Endometrial microvascular endothelial cells (primary cell): ENCODE data around the gene MCOLN1. TPM values are rescaled to one million over a fixed set of nuclear protein-coding genes. Genes with fewer than 3 reads are reported as not detected.

Experiments used
- in situ Hi-C: cut with HindIII; loops from 2 replicates; pipeline ENCODE4 v1.10.0; 2017; ENCODE audit warnings: low sequenced_read_pairs, low pct_unique_long_range_greater_than_20kb; ENCODE audit errors: inconsistent ontology term
- total RNA-seq: library from RNA; depleted of rRNA; stranded (reverse); fragments of >200 nt; gene quantifications from one replicate; pipeline ENCODE4 v1.2.3, GENCODE V29; 2015; ENCODE audit errors: inconsistent ontology term

Gene MCOLN1
- total RNA-seq, 1 donor from 2014 or later, result 4.6 TPM

DNA sequence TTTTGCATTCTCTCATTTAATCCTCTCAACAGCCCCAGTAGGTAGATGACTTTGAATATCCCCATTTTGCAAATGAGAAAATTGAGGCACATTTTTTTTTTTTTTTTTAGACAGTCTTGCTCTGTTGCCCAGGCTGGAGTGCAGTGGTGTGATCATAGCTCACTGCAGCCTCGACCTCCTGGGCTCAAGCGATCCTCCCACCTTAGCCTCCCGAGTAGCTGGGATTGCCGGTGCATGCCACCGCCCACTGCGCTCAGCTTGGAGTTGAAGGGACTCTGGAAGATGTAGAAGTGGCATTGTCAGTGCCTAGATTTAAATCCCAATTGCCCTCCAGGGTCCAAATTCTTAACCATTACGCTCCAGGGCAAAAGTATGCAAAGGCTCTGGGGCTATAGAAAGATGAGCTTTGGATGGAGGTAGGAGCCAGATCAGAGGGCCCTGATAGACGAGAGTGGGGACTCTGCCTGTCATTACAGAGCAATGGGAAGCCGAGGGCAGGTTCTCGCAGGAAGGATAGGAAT lies 813 bp upstream of the MCOLN1 start:
- in situ Hi-C loops, result no loop called here

GRCh38 chr19:7522923-7523667 lies 671 bp downstream of the MCOLN1 start:
- in situ Hi-C loops, result no loop called here

DNA sequence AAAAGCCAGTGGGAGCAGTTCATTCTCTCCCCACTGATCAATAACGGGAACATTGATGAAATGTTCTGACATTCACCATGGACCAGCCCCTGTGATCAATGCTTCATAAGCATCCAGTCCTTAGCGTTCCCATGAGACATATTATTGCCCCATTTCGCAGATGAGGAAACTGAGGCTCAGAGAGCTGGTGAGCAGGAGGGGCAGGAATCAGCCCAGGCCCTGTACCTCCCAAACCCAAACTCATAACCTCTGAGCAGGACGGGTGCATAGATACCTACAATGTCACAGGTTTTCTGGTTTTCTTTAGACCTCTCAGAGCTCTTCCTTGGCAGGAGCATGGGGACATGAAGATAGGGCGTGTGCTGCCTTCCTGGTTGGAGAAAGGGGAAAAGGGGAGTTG lies 2.1 kb downstream of the MCOLN1 start:
- in situ Hi-C loops, result no loop called here

GRCh38 chr19:7524992-7525739 lies 2.7 kb downstream of the MCOLN1 start:
- in situ Hi-C loops, result no loop called here

GRCh38 chr19:7526059-7526929 lies 3.9 kb downstream of the MCOLN1 start:
- in situ Hi-C loops, result no loop called here

DNA sequence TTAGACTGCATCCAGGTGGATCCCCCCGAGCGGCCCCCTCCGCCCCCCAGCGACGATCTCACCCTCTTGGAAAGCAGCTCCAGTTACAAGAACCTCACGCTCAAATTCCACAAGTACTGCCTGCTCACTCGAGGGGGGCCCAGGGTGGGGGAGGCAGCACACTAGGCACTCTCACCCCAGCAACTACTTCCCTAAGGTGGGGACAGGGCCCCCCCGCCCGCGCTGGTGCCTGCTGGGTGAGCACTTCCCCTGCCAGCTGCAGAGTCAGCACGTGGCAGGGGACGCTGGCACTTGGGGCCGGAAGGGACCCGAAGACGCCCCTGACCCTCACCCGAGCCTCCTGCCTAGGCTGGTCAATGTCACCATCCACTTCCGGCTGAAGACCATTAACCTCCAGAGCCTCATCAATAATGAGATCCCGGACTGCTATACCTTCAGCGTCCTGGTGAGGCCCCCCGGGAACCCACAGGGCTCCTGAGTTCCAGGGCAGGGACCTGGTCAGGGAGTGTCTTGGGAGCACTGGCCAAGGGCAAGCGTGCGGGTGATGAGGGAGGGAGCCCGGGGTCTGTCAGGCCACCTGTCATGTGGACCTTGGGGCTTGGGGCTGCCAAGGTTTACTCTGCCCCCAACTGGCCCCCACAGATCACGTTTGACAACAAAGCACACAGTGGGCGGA lies 5.2 kb downstream of the MCOLN1 start:
- in situ Hi-C loops, result no loop called here

GRCh38 chr19:7528192-7528519 lies 5.7 kb downstream of the MCOLN1 start:
- in situ Hi-C loops, result no loop called here

DNA sequence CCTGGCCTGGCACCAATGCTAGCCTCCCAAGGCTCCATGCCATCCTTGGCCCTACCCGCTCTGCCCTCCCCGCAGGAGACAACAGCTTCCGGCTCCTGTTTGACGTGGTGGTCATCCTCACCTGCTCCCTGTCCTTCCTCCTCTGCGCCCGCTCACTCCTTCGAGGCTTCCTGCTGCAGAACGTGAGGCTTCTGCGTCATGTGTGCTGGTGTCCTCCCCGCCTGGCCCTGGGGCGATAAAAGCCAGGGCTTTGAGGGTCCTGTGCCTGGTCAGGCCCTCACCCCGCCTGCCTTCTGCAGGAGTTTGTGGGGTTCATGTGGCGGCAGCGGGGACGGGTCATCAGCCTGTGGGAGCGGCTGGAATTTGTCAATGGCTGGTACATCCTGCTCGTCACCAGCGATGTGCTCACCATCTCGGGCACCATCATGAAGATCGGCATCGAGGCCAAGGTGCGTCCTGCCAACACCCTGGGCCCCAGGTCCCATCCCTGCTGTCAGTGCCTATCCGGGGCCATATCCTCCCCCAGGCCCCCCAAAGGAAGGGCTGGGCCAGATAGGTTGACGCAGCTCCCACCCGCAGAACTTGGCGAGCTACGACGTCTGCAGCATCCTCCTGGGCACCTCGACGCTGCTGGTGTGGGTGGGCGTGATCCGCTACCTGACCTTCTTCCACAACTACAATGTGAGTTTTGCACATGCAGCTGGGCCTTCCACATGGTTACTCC lies 6.3 kb downstream of the MCOLN1 start:
- in situ Hi-C loops, result no loop called here

- in situ Hi-C loops, result no loop called here
Measured at GRCh38 chr19:7529246-7529600, 6.8 kb downstream of the MCOLN1 start.

- in situ Hi-C loops, result no loop called here
Measured at GRCh38 chr19:7529610-7530490, 7.4 kb downstream of the MCOLN1 start.

DNA sequence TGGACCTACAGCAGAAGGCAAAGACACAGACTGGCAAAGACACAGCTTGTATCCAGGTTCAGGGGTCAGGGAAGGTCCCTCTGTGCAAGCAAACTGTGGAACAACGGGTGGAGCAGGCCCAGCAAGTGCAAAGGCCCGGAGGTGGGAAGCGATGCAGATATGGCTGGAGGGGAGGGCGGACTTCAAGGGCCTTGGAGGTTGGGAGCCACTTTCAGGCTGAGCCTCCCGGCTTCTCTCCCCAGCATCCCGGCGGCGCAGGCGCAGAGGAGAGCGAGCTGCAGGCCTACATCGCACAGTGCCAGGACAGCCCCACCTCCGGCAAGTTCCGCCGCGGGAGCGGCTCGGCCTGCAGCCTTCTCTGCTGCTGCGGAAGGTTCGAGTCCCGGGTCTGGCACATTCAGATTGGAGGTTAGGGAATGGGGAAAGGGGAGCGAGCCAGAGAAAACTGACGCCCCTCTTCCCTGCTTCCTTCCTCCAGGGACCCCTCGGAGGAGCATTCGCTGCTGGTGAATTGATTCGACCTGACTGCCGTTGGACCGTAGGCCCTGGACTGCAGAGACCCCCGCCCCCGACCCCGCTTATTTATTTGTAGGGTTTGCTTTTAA lies 11.0 kb downstream of the MCOLN1 start:
- in situ Hi-C loops, result no loop called here

DNA sequence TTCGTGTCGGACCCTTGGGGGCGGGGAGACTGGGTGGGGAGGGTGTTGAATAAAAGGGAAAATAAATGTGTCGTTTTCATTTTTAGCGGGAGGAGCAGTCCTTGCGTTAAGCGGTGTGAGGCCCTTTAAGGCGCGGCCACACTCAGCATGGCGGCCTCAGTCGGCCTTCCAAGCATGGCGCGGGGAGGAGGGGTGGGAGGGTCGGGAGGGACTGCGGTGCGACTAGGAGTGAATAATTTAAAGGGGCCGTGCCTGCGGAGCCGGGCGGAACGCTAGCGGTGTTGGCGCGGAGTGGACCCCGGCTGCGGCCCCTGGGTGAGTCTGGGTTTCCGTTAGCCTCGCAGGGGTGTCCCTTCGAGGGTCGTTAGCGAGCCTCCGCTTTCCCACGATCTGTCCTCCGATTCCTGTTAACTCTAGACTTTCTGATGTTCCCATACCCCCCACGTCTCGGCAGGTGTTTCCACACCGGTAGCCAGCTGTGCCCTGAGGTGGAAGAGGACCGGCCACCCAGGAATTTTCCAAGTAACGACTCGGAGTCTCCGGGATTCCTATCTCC lies 11.6 kb downstream of the MCOLN1 start:
- in situ Hi-C loops, result no loop called here

DNA sequence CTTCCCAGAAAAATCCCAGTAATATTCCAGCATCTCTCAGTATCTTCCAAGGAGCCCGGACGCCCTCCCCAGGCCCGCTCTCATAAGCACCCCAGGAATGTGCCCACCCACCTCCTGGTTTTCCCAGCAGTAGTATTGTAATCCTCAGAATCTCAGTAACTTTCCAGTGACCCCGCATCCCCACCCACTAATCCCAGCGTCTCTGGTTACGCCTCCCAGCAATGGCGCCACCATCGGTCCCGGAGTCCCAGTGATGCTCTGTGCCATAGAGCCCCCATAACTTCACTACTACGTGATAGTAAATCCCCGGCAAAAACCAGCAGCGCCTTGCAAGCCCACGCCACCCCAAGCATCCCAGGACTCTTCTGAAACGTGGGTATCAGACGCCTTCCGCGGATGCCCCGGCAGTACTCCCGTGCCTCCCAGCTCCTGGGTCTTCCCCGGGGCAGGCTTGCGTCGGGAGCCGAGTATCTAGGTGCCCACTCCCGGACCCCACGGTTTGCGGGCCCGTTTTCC lies 12.2 kb downstream of the MCOLN1 start:
- in situ Hi-C loops, result no loop called here

DNA sequence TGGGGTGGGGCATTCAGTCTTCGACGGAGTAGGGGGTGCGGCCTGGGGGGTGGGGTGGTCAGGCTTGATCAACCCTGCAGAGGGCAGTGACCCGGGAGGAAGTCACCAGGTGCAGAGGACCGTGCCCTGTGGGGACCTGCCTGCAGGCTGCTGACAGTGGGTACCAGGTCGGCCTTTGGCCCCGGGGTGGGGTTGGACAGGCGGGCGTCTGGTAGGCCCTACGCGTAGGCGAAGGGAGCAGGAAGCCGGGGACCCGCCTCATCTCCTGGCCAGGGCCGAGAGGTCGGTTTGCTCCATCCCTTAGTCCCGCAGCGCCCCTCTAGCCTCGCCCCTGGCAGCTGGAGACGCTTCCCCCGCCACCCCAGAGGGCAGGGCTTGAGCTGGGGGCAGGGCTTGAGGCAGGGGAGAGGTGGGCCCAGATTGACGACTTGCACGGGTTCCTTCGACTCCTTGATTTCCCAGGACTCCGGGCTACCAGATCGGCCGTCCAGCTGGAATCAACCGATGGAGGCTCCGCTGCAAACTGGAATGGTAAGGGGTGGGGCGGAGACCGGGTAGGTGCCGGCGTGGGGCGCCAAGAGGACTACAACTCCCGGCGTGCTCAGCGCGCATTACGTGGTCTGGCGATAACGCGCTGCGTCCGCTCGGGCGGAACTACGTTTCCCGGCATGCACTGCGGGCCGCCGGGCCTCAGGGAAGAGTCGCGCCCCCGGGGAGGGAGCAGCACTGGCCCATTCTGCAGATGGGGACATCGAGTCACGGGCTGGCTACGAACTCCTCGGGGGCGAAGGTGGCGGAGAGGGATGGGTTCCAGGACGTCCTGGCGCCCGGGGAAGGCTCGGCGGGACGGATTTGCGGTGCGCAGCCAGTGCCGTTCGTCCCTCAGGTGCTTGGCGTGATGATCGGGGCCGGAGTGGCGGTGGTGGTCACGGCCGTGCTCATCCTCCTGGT lies 12.9 kb downstream of the MCOLN1 start, which contains the start of gene PNPLA6:
Gene PNPLA6 (plus strand): TSS at position 671 of the 951 bp plus-strand sequence. CDS start 72 bp downstream, at position 743.
- in situ Hi-C loops, result no loop called here

DNA sequence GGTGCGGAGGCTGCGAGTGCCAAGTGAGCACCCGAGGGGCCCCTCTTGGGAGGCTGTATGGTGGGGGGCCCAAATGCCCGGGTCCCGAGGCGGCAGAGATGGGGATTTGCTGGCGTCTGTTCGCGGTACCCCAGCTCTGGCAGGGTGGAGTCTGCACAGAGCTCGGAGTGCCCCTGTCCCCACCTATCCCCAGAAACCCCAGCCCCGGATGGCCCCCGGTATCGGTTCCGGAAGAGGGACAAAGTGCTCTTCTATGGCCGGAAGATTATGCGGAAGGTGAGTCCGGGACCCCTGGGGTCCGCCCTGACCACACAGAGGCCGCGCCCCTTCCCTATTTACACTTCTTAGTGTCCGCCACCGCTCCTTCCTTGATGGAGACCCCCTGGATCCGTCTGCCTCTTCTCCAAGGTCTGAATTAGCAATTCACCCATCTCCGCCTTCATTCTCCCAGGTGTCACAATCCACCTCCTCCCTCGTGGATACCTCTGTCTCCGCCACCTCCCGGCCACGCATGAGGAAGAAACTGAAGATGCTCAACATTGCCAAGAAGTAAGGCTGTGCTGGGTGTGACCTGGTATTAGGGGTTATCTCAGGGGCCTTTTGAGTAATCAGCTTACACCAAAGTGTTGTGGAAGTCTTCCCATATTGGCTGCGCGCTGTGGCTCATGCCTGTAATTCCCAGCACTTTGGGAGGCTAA lies 13.7 kb downstream of the MCOLN1 start:
- in situ Hi-C loops, result no loop called here
